CD4-positive, alpha-beta memory T cell (primary cell): Measurements from ENCODE around the gene ARL15. TPM values are rescaled to one million over a fixed set of nuclear protein-coding genes. Genes with fewer than 3 reads are reported as not detected.

Experiments used
- CTCF ChIA-PET: fragments of 350-600 bp; sonication (Branson Sonifier 250); formaldehyde crosslinking; loops from one replicate; lab custom pipeline; 2021; ENCODE audit warnings: inconsistent platforms; ENCODE audit not compliant: partially characterized antibody; lab: Charles Lee
- POLR2A ChIA-PET: fragments of 350-600 bp; sonication (Branson Sonifier 250); formaldehyde crosslinking; loops from one replicate; lab custom pipeline; 2021; ENCODE audit not compliant: partially characterized antibody; lab: Charles Lee
- DNase-seq, 5 donors: peaks; one replicate each; pipeline versions ENCODE4 v3.0.0 to v3.0.0-alpha.2; 2020 to 2022; ENCODE audit warnings: mixed read lengths in 1 of 5
- H3K27ac ChIP-seq: one replicate; pipeline ENCODE4 v1.7.0; 2013; ENCODE audit warnings: low read depth, low read length
- H3K27me3 ChIP-seq: 2 replicates; pipeline ENCODE4 v1.7.0; 2013; ENCODE audit warnings: mild to moderate bottlenecking, low read length, moderate library complexity; ENCODE audit not compliant: insufficient read depth
- H3K36me3 ChIP-seq: 2 replicates; pipeline ENCODE4 v1.7.0; 2013; ENCODE audit warnings: mild to moderate bottlenecking, low read length, moderate library complexity; ENCODE audit not compliant: insufficient read depth
- H3K4me1 ChIP-seq: 2 replicates; pipeline ENCODE4 v1.7.0; 2013; ENCODE audit warnings: mild to moderate bottlenecking, low read length, moderate library complexity; ENCODE audit not compliant: insufficient read depth
- H3K4me3 ChIP-seq, 2 donors: one replicate each; pipeline ENCODE4 v1.7.0; 2013; ENCODE audit warnings: low read length in 2 of 2, mild to moderate bottlenecking in 1 of 2
- H3K9me3 ChIP-seq, 2 donors: one replicate each; pipeline ENCODE4 v1.7.0; 2013; ENCODE audit warnings: low read length in 2 of 2, control low read depth in 1 of 2; ENCODE audit not compliant: control insufficient read depth in 1 of 2
- H3K27ac Mint-ChIP-seq, 7 donors: one replicate each; pipeline ENCODE4 v1.8.0; 2020 to 2021; ENCODE audit warnings: mixed read lengths in 7 of 7, mild to moderate bottlenecking in 6 of 7, inconsistent platforms in 3 of 7, moderate library complexity in 3 of 7
- H3K27me3 Mint-ChIP-seq, 2 donors: one replicate each; pipeline ENCODE4 v1.8.0; 2020 to 2021; ENCODE audit warnings: mixed read lengths in 2 of 2
- H3K36me3 Mint-ChIP-seq, 2 donors: one replicate each; pipeline ENCODE4 v1.8.0; 2020 to 2021; ENCODE audit warnings: mixed read lengths in 2 of 2, inconsistent platforms in 1 of 2, mild to moderate bottlenecking in 1 of 2
- H3K4me1 Mint-ChIP-seq, 4 donors: one replicate each; pipeline ENCODE4 v1.8.0; 2020 to 2021; ENCODE audit warnings: mixed read lengths in 4 of 4, mild to moderate bottlenecking in 1 of 4
- H3K4me3 Mint-ChIP-seq, 8 donors: one replicate each; pipeline ENCODE4 v1.8.0; 2020 to 2021; ENCODE audit warnings: mixed read lengths in 8 of 8, mild to moderate bottlenecking in 7 of 8, moderate library complexity in 6 of 8, inconsistent platforms in 3 of 8
- H3K9me3 Mint-ChIP-seq, 8 donors: one replicate each; pipeline ENCODE4 v1.8.0; 2020 to 2021; ENCODE audit warnings: mixed read lengths in 8 of 8, mild to moderate bottlenecking in 5 of 8, inconsistent platforms in 3 of 8, moderate library complexity in 1 of 8
- intact Hi-C: fragments of 100-400 bp; cut with micrococcal nuclease; formaldehyde crosslinking; loops from one replicate; pipeline ENCODE4 v1.15.1; 2023
- polyA plus RNA-seq, 2 donors: library from polyadenylated mRNA; unstranded; fragments of 300-500 nt; fragmentation: Illumina TruSeq; gene quantifications; one replicate each; pipeline ENCODE4 v1.2.3, GENCODE V29; 2021
- total RNA-seq, 2 experiments: library from RNA; stranded (reverse); gene quantifications; one replicate each; pipeline ENCODE4 v1.2.3, GENCODE V29; 2021

ARL15 gene
- total and polyA plus RNA-seq, 4 experiments from 2014 or later: 14.0 to 29.8 (median 14.7) TPM

DNA sequence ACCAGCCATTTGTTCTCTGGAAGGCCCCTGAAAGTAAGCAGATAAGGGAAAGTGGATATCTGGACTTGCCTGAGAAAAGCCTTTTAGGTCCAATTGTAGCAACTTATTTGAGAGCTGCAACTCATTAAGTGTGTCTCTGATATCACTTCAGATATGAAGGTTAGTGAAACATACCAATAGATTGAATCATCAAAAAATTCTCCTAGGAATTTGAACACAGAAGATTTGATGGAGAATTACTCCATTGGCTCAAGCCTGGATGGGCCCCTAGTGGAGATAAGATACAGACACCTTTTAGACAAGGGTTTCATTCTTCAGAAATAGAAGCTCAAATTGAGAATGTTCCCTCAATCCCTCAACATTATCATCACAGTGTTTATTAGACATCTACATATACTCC lies 393.3 kb downstream of the ARL15 start:
- ChIA-PET CTCF (no interaction called here), POLR2A (no interaction called here)
- Histone ChIP-seq H3K9me3 (no peaks in the 10 kb centered on the region), H3K4me1 (no peaks in the 10 kb centered on the region), H3K27ac (no peak overlapping the region), H3K36me3 (no peaks in the 10 kb centered on the region), H3K27me3 (no peaks in the 10 kb centered on the region), H3K4me3 (no peak overlapping the region)
- Mint-ChIP-seq H3K4me1 (peaks cover 0 to 2% (median 0%) of the 10 kb centered on the region in 4 donors), H3K36me3 (peaks cover 2 to 15% of the 10 kb centered on the region in 2 donors), H3K4me3 (no peak overlapping the region), H3K9me3 (no peaks in the 10 kb centered on the region), H3K27me3 (no peaks in the 10 kb centered on the region), H3K27ac (no peak overlapping the region)
- intact Hi-C loops: no loop called here
- no peak for DNase-seq

- H3K36me3 Mint-ChIP-seq: peaks cover 2 to 17% of the 10 kb centered on the region in 2 donors
- Histone ChIP-seq H3K4me3 (no peak overlapping the region), H3K36me3 (no peaks in the 10 kb centered on the region), H3K27me3 (no peaks in the 10 kb centered on the region), H3K4me1 (no peaks in the 10 kb centered on the region), H3K27ac (no peak overlapping the region), H3K9me3 (no peaks in the 10 kb centered on the region)
- DNase-seq: no peak
- ChIA-PET CTCF (no interaction called here), POLR2A (no interaction called here)
- H3K27me3 Mint-ChIP-seq: no peaks in the 10 kb centered on the region
- H3K4me3 Mint-ChIP-seq: no peak overlapping the region
- intact Hi-C loops: no loop called here
- peaks cover 0 to 3% (median 0%) of the 10 kb centered on the region in 4 donors for H3K4me1 Mint-ChIP-seq
- no peaks in the 10 kb centered on the region for H3K9me3 Mint-ChIP-seq
- H3K27ac Mint-ChIP-seq: no peak overlapping the region
These were observed 395.3 kb downstream of the ARL15 start for GRCh38 chr5:53915120-53915519.

DNA sequence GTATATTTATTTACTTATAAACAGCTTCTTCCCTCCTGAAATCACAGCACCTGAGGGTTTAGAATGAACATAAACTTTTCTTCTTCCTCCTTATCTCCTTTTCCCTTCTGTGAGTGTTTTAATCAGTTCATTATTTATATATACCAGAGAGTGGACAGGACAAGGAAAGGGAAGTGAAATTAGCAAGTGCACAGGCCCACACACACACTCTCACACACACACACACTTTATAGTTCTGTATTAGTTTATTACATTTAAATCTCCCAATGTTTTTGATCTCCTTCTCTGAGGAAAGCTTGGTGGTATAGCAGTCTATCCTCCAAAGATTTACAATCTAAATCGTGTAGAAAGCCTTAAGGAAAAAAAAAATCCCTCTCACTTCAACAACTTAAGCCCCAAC lies 396.4 kb downstream of the ARL15 start:
- POLR2A ChIA-PET: no interaction called here
- no peak for DNase-seq
- intact Hi-C loops: no loop called here
- H3K36me3 ChIP-seq: no peaks in the 10 kb centered on the region
- Mint-ChIP-seq H3K36me3 (peaks cover 2 to 13% of the 10 kb centered on the region in 2 donors), H3K4me3 (no peak overlapping the region), H3K27me3 (no peaks in the 10 kb centered on the region), H3K4me1 (peaks cover 0 to 2% (median 0%) of the 10 kb centered on the region in 4 donors), H3K27ac (no peak overlapping the region), H3K9me3 (no peaks in the 10 kb centered on the region)
- H3K4me1 ChIP-seq: no peaks in the 10 kb centered on the region
- H3K9me3 ChIP-seq: no peaks in the 10 kb centered on the region
- CTCF ChIA-PET: no interaction called here
- no peak overlapping the region for H3K27ac ChIP-seq
- no peak overlapping the region for H3K4me3 ChIP-seq
- no peaks in the 10 kb centered on the region for H3K27me3 ChIP-seq

DNA sequence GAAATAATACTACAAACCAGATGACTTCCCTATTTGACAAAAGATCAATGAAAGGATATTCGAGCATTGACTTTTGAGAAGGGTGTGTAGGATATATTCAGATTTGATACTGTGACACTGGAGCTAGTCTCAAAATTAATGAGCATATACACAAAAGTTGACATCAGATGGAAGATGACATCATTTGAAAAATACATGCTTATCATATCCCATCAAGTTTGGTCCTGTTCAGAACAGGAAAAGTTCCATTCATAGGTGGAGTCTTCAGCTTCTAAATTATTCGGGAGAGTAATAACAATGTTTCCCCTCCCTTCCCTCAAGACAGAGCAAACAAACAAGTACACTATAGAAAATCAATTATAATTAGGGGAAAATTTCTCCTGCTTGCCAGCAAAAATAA lies 401.6 kb downstream of the ARL15 start:
- Mint-ChIP-seq H3K36me3 (peaks cover 0 to 18% of the 10 kb centered on the region in 2 donors), H3K27me3 (no peaks in the 10 kb centered on the region), H3K9me3 (peaks cover 0 to 2% (median 0%) of the 10 kb centered on the region in 8 donors), H3K27ac (no peak overlapping the region), H3K4me3 (no peak overlapping the region), H3K4me1 (peaks cover 0 to 3% (median 0%) of the 10 kb centered on the region in 4 donors)
- CTCF ChIA-PET: no interaction called here
- H3K9me3 ChIP-seq: no peaks in the 10 kb centered on the region
- H3K4me1 ChIP-seq: no peaks in the 10 kb centered on the region
- POLR2A ChIA-PET: no interaction called here
- H3K27me3 ChIP-seq: no peaks in the 10 kb centered on the region
- no peak for DNase-seq
- H3K36me3 ChIP-seq: no peaks in the 10 kb centered on the region
- H3K27ac ChIP-seq: no peak overlapping the region
- H3K4me3 ChIP-seq: no peak overlapping the region
- intact Hi-C loops: no loop called here

DNA sequence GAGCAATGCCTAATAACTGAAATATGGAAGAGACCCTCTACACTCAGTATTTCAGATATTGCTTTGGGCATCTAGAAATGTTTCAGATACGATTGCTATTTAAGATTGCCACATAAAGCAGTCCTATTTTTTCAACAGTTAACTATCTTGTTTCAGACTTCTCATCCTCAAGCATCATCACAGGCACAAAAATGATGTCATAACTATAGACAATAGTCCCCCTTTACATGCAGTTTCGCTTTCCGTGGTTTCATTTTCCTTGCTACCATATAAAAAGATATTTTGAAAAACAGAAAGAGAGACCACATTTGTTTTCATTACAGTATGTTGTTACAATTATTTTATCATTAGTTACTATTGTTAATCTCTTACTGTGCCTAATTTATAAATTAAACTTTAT lies 402.5 kb downstream of the ARL15 start:
- H3K4me3 ChIP-seq: no peak overlapping the region
- Mint-ChIP-seq H3K27ac (no peak overlapping the region), H3K27me3 (no peaks in the 10 kb centered on the region), H3K4me3 (no peak overlapping the region), H3K36me3 (peaks cover 0 to 18% of the 10 kb centered on the region in 2 donors), H3K9me3 (peaks cover 0 to 2% (median 0%) of the 10 kb centered on the region in 8 donors), H3K4me1 (peaks cover 0 to 3% (median 0%) of the 10 kb centered on the region in 4 donors)
- ChIA-PET CTCF (no interaction called here), POLR2A (no interaction called here)
- no peaks in the 10 kb centered on the region for H3K36me3 ChIP-seq
- intact Hi-C loops: no loop called here
- H3K27ac ChIP-seq: no peak overlapping the region
- H3K9me3 ChIP-seq: no peaks in the 10 kb centered on the region
- DNase-seq: no peak
- H3K27me3 ChIP-seq: no peaks in the 10 kb centered on the region
- H3K4me1 ChIP-seq: no peaks in the 10 kb centered on the region

GRCh38 chr5:53906736-53907135 lies 403.6 kb downstream of the ARL15 start:
- POLR2A ChIA-PET: no interaction called here
- peaks cover 0 to 2% (median 0%) of the 10 kb centered on the region in 8 donors for H3K9me3 Mint-ChIP-seq
- Histone ChIP-seq H3K4me3 (no peak overlapping the region), H3K4me1 (no peaks in the 10 kb centered on the region), H3K9me3 (no peaks in the 10 kb centered on the region), H3K27ac (no peak overlapping the region), H3K27me3 (no peaks in the 10 kb centered on the region), H3K36me3 (no peaks in the 10 kb centered on the region)
- H3K4me1 Mint-ChIP-seq: peaks cover 0 to 3% (median 0%) of the 10 kb centered on the region in 4 donors
- peaks cover 0 to 18% of the 10 kb centered on the region in 2 donors for H3K36me3 Mint-ChIP-seq
- H3K27me3 Mint-ChIP-seq: no peaks in the 10 kb centered on the region
- H3K27ac Mint-ChIP-seq: no peak overlapping the region
- H3K4me3 Mint-ChIP-seq: no peak overlapping the region
- DNase-seq: no peak
- CTCF ChIA-PET: no interaction called here
- intact Hi-C loops: no loop called here

DNA sequence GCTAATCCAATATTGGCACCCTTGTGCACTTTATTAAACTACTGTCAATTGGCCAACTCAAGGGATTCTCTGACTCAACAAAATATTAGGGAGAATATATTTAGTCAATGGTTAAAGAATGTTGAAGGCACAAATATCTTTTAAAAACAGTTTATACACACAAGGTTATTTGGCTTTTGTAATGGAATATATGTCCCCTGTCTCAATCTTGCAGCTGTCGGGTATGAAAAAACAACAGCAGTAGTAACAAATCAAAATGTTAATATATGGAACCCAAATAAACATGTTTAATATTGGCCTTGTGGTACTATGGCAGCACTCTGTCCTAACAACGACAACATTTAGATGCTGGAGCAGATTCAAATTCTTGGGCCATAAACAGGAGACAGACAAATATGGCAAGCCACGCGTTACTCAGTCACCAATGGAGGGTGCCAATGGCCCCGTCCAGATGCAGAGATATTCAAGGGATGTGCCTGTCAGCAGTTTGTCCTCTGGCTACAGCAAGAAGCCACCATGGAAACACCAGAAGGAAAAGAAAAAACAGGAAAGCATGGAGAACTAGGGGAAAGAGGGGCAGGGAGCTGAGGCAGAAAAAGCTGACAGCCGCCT lies 408.0 kb downstream of the ARL15 start:
- H3K4me1 Mint-ChIP-seq: peaks cover 0 to 1% (median 0%) of the 10 kb centered on the region in 4 donors
- H3K9me3 Mint-ChIP-seq: no peaks in the 10 kb centered on the region
- peaks cover 0 to 15% of the 10 kb centered on the region in 2 donors for H3K36me3 Mint-ChIP-seq
- Histone ChIP-seq H3K4me1 (no peaks in the 10 kb centered on the region), H3K4me3 (no peak overlapping the region), H3K36me3 (no peaks in the 10 kb centered on the region), H3K27me3 (no peaks in the 10 kb centered on the region), H3K27ac (no peak overlapping the region), H3K9me3 (no peaks in the 10 kb centered on the region)
- ChIA-PET CTCF (no interaction called here), POLR2A (no interaction called here)
- H3K4me3 Mint-ChIP-seq: no peak overlapping the region
- H3K27me3 Mint-ChIP-seq: no peaks in the 10 kb centered on the region
- no peak for DNase-seq
- intact Hi-C loops: no loop called here
- H3K27ac Mint-ChIP-seq: no peak overlapping the region
